LNCAP (cell line): ENCODE results near the gene TTC28.

Experiments
- TF ChIP-seq, protein P1 (sequence below): fragments of 450-650 bp; IDR thresholded peaks from 2 replicates; pipeline ENCODE4 v1.5.1; 2017; ENCODE audit warnings: mild to moderate bottlenecking

TTC28 gene

DNA sequence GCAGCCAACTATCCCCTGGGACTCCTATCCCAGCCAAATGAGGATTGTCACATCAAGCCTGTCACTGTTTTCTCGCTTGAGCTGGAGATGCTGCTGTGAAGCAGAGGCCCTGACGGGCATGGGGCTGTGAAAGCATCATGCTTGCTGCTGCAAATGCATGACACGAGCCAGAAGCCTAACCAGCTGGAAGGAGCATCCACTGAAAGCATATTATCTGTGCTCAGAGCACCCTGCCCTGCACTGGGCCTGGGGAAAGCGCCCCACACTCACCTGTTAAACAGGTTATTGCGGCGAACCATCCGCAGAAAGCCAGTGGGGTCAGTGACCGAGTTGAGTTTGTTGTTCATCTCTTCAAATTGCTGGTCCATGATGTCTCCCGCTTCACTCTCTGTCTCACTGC, 649.7 kb downstream of the TTC28 start:
- TF ChIP-seq, protein P1, sequence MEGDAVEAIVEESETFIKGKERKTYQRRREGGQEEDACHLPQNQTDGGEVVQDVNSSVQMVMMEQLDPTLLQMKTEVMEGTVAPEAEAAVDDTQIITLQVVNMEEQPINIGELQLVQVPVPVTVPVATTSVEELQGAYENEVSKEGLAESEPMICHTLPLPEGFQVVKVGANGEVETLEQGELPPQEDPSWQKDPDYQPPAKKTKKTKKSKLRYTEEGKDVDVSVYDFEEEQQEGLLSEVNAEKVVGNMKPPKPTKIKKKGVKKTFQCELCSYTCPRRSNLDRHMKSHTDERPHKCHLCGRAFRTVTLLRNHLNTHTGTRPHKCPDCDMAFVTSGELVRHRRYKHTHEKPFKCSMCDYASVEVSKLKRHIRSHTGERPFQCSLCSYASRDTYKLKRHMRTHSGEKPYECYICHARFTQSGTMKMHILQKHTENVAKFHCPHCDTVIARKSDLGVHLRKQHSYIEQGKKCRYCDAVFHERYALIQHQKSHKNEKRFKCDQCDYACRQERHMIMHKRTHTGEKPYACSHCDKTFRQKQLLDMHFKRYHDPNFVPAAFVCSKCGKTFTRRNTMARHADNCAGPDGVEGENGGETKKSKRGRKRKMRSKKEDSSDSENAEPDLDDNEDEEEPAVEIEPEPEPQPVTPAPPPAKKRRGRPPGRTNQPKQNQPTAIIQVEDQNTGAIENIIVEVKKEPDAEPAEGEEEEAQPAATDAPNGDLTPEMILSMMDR: no peak

DNA sequence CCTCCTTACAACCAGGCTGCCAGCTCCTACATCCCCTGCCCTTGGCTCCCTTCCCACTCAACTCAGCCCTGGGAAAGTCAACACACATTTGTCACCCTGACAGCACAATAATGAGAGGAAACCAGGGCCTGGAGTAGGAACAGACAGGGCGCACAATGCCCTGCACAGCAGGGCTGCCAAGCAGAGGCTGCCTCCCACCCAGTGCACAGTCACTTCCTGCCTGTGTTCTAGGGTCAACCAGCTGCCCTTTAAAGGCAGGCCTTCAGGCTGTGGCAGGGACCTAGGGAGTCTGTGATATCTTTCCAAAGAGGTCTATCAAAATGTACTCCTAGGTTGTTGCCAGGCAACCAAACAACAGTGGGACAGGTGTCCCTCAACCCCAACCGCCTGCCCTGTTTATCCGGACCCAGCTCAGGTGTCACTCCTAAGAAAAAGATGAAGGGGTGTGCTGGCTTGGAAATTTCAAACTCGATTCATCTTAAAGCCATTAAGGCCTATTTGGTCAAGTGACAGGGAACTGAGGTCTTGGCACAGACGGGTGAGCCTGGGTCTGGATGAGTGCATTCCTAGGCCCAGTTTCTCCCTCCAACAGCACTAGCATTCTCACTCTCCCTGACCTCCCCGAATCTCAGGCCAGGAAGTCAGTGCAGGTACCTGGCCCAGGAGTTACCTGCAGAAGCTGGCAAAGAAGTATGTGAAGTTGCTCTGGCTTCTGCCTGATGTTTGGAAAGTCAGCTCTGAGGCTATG, 650.3 kb downstream of the TTC28 start:
- TF ChIP-seq, protein P1: no peak

DNA sequence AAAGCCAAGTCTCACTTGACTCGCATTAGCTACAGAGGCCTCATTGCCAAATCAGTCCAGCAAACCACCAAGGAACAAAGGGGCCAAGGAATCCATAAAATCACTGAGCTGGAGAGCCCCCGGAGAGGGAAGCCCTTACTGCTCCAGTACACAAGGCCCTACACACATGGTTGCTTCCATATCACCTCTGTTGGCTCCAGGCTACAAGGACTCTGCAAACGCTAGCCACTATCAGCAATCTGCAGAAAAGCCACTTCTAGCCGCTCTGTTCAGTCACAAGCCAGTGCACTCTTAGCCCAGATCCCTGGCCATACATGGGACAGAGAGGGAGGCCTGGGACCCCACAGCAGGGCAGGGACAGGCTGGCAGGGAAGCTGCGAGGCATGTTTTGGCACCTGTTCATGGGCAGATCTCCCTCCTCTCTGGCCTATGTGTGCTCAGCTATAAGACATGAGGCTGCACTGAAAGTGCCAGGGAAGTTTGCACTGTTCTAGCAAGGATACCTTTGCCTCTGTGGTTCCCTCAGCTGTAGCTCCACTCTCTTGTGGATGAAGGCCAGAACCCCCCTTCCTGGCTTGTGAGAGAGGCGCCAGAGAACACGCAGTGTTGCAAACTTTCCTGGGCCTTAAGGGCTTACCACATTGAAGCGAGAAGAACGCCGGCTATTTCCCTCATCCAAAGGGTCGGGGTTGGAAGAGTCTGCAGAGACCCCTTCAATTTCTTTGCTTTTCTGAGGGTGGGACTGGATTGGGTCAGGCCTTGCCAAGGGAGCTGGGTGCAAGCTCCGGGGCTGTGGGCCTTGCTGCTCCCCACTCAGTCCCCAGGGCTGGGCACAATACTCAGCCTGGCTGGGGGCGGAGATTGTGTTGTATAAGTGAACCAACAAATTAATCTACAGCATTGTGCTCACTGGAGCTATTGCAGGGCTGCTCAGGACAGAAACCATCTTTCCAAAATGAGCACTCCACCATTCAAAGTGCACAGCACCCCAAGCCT, 651.9 kb downstream of the TTC28 start:
- TF ChIP-seq, protein P1: no peak

DNA sequence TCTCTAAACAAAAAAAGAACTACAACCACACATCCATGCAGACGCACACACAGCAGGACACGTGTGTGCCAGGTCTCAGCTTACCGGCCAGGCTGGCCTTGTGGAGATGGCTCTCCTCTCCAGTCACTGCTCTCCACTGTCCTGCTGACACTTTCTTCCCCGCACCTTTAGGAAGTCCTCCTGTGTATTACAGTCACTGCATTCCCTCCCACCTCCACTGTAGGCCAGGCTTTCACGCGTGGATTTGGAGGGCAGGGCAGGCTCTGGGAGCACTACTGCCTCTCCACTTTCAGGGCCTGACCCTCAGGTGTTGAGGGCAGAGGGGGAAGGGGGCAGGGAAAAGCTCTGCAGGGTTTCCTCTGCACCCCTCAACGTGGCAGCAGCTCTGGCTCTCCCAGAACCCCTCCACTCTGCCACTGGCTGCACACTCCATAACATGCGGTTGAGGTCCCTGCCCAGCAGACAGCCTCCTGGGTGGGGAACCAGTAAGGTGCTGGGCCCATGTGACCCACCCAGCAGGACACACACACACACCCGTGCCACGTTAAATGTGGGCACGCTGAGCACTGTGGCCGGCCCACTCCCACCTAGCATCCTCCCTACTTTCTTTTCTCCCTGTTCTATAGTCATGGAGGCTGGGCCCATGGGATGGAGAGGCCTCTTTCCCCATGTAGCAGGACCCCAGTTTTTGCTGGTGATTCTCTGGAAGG, 653.6 kb downstream of the TTC28 start:
- TF ChIP-seq, protein P1: no peak

DNA sequence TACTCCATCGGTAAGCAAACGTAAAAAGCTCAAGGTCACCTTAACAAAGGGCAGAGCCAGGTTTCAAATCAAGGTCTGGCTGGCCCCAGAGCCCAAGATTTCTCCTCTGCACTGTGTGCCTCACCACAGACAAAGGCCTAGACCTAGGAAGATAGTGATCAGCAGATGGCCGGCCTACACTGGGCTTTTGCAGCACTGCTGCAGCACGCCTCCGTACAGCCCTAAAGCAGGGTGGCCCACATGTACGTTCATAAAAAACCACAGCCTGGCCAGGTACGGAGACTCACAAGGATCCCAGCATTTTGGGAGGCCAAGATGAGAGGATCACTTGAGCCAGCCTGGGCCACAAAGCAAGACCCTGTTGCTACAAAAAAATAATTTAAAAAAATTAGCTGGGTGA, 654.3 kb downstream of the TTC28 start:
- TF ChIP-seq, protein P1: no peak

DNA sequence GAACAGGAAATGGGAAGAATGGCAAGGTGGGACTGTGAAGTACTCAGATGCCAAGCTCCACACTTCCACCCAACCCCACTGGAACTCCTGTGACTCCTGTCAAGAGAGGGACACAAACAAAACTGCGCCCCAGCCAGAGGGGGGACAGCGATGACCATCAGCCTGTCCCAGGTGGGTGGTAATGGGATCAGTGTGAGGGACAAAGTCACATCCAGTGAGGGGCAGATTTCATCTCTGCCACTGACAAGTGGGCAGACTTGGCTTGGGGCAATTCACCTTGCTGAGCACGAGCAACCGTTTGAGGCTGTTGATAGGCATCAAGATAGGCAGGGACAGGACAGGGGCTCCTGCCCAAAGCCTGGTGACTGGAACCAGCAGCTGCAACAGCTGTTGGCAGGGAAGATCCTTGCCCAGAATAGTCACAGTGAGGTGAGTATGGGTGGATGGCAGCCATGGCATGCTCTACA, 655.2 kb downstream of the TTC28 start:
- TF ChIP-seq, protein P1: no peak

DNA sequence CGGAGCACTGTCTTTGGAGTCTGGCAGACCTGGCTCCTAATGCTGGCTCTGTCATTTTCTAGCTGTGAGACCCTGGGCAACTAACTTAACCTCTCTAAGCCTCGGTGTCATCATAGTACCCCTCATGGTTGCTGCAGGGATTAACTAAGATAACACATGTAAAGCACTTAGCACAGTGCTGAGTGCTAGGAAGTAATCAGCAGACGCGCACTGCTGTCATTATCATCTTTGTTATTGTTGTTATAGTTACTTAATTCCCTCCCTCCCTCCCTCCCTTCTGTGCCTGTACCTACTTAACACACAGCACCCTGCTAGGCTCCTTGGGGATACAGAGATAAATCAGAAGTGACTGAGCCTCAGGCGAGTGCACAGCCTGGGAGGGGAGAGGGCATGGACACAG, 655.9 kb downstream of the TTC28 start:
- TF ChIP-seq, protein P1: no peak
